Measurements from ENCODE around the gene ARID4B.

DNA sequence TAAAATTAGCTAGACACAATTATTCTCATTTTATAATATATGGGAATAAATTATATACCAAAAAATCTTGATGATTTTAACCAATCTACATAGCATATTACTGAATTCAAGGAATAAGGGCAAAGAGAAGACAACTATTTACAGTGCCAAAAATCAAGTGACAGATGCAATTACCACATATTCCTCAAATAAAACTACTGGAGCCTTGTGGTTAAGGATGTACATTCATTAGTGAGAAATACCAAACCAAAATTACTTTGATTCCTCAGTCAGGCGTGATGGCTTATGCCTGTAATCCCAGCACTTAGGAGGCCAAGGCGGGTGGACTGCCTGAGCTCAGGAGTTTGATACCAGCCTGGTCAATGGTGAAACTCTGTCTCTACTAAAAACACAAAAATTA, 98.1 kb downstream of the ARID4B start:
- TF ChIP-seq CTCF (IDR thresholded peaks at IDR 0.05) (no peak), ZFX (IDR thresholded peaks at IDR 0.05; ENCODE audit: borderline replicate concordance) (no peak)
